Vagina (tissue), 2 donors: ENCODE results near the gene RBM5. TPM values are rescaled to one million over a fixed set of nuclear protein-coding genes. Genes with fewer than 3 reads are reported as not detected.
A peak's percentile ranks its signal among the peaks of the same experiment; 100 is the strongest.

Experiments used
- DNase-seq, 2 donors: peaks; one replicate each; pipeline ENCODE4 v3.0.0-alpha.2; 2017; ENCODE audit errors: extremely low spot score in 2 of 2
- H3K27ac ChIP-seq: fragments of 200-600 bp; sonication (generic); one replicate; pipeline ENCODE4 v1.5.1; 2019
- H3K27me3 ChIP-seq: fragments of 200-600 bp; sonication (generic); one replicate; pipeline ENCODE4 v1.5.1; 2019
- H3K36me3 ChIP-seq, 2 donors: fragments of 200-600 bp; sonication (generic); one replicate each; pipeline ENCODE4 v1.5.1; 2017 to 2019
- H3K4me1 ChIP-seq: fragments of 200-600 bp; sonication (generic); one replicate; pipeline ENCODE4 v1.5.1; 2019
- H3K4me3 ChIP-seq, 2 donors: fragments of 200-600 bp; sonication (generic); 1 replicate in 1 of 2; 2 replicates in 1 of 2; pipeline ENCODE4 v1.5.1; 2016 to 2019
- H3K9me3 ChIP-seq: fragments of 200-600 bp; sonication (generic); one replicate; pipeline ENCODE4 v1.5.1; 2019
- POLR2A ChIP-seq, 2 donors: fragments of 450-650 bp; IDR thresholded peaks; one replicate each; pipeline ENCODE4 v1.6.1; 2017; ENCODE audit warnings: antibody characterized with exemption in 2 of 2, mild to moderate bottlenecking in 2 of 2, moderate library complexity in 2 of 2
- POLR2AphosphoS5 ChIP-seq, 2 donors: sonication (generic); formaldehyde crosslinking; IDR thresholded peaks; one replicate each; pipeline ENCODE4 v1.9.0; 2017; ENCODE audit warnings: antibody characterized with exemption in 2 of 2, mild to moderate bottlenecking in 2 of 2, low read depth in 1 of 2; ENCODE audit not compliant: insufficient read depth in 1 of 2
- intact Hi-C: fragments of 100-400 bp; cut with DNase I; formaldehyde crosslinking; loops from one replicate; pipeline ENCODE4 v1.15.1; 2023
- total RNA-seq: library from RNA; depleted of rRNA; stranded (reverse); fragments of >200 nt; gene quantifications from one replicate; pipeline ENCODE4 v1.2.3, GENCODE V29; 2016
- TF ChIP-seq, protein P1 (sequence below), 3 experiments: fragments of 450-650 bp in 2 of 3; fragments of 200-600 bp in 1 of 3; sonication (generic) in 1 of 3; IDR thresholded peaks; one replicate each; pipeline ENCODE4 v1.5.1; 2017 to 2019; ENCODE audit warnings: antibody characterized with exemption in 3 of 3, mild to moderate bottlenecking in 2 of 3, moderate library complexity in 2 of 3

RBM5 gene
- total RNA-seq, 1 donor from 2014 or later: 271 TPM

DNA sequence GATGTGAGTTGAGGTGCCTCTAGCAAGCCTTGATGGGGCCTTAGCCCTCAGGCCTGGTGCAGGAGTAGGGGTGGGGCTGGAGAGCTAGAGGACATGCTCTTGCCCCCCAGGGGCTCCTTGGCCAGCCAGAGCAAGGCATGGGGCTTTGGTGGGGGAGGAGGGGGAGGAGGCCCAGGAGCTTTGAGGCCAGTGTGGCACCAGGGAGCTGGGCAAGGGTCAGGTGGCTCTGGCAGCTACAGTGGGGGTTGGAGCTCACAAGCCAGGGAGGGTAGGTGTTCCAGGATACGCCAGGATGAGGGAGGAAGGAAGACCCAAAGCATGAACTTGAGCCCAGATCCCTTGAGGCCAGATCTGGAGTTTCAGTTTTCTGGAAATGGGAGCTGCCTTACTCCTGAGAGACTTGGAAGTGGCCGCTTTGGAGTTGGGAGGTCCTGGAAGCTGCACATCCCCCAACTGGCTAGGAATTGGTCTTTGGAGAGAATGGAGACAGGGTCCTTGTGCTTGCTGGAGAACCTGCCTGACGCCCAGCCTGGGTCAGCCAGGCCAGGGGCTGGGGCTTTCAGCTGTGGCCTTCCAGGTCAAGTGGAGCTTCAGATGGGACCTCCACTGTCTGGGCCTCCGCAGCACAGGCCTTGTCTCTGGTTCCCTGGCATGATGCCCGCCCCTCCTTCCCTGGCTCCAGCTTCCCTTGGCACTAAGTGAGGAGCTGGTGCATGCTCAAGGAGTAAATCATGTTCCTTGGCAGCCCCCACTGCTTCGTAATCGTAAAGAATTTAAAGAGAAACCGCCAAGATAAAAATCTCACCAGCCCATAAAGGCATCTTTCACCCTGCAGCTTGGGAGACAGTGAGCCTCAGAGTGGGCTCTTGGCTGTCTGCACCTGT, 75.1 kb downstream of the RBM5 start:
- H3K9me3 ChIP-seq: no peaks in the 10 kb centered on the region
- TF ChIP-seq POLR2A (IDR thresholded peaks at IDR 0.05): no peak
- peak; percentile 26 to 64 for TF ChIP-seq POLR2AphosphoS5 (IDR thresholded peaks at IDR 0.05; ENCODE audit: insufficient read depth in 1 of 2, low read depth in 1 of 2)
- TF ChIP-seq, protein P1, sequence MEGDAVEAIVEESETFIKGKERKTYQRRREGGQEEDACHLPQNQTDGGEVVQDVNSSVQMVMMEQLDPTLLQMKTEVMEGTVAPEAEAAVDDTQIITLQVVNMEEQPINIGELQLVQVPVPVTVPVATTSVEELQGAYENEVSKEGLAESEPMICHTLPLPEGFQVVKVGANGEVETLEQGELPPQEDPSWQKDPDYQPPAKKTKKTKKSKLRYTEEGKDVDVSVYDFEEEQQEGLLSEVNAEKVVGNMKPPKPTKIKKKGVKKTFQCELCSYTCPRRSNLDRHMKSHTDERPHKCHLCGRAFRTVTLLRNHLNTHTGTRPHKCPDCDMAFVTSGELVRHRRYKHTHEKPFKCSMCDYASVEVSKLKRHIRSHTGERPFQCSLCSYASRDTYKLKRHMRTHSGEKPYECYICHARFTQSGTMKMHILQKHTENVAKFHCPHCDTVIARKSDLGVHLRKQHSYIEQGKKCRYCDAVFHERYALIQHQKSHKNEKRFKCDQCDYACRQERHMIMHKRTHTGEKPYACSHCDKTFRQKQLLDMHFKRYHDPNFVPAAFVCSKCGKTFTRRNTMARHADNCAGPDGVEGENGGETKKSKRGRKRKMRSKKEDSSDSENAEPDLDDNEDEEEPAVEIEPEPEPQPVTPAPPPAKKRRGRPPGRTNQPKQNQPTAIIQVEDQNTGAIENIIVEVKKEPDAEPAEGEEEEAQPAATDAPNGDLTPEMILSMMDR (IDR thresholded peaks at IDR 0.05): no peak
- H3K4me3 ChIP-seq: no peak overlapping the region
- no peak for DNase-seq
- peak overlapping the region; percentile 86 for H3K27ac ChIP-seq
- peaks cover 100% of the 10 kb centered on the region for H3K4me1 ChIP-seq
- intact Hi-C loops: no loop called here
- no peaks in the 10 kb centered on the region for H3K36me3 ChIP-seq
- no peaks in the 10 kb centered on the region for H3K27me3 ChIP-seq

DNA sequence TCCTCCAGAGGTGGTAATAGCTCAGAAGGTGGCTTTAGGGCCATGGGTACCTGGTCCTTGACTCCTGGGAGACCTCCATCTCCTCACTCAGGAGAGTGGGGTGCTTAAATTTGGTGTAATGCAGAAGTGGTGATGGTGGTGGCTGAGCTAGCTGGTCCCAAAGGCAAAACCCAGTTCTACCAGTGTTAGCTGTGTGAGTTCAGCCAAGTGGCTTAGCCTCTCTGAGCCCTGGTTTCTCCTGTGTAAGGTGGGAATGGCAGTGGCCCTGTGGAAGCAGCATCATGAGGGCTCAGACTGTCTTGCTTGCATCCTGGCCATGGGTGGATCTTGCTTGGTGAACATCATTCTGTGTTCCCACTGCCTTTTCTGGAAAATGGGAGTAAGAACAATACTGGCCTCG, 75.8 kb downstream of the RBM5 start:
- intact Hi-C loops: no loop called here
- Histone ChIP-seq H3K9me3 (no peaks in the 10 kb centered on the region), H3K4me1 (peaks cover 100% of the 10 kb centered on the region), H3K27ac (peak overlapping the region; percentile 86), H3K4me3 (no peak overlapping the region), H3K27me3 (no peaks in the 10 kb centered on the region), H3K36me3 (no peaks in the 10 kb centered on the region)
- no peak for DNase-seq
- TF ChIP-seq, protein P1 (IDR thresholded peaks at IDR 0.05): no peak
- no peak for TF ChIP-seq POLR2A (IDR thresholded peaks at IDR 0.05)
- no peak for TF ChIP-seq POLR2AphosphoS5 (IDR thresholded peaks at IDR 0.05; ENCODE audit: insufficient read depth in 1 of 2, low read depth in 1 of 2)

DNA sequence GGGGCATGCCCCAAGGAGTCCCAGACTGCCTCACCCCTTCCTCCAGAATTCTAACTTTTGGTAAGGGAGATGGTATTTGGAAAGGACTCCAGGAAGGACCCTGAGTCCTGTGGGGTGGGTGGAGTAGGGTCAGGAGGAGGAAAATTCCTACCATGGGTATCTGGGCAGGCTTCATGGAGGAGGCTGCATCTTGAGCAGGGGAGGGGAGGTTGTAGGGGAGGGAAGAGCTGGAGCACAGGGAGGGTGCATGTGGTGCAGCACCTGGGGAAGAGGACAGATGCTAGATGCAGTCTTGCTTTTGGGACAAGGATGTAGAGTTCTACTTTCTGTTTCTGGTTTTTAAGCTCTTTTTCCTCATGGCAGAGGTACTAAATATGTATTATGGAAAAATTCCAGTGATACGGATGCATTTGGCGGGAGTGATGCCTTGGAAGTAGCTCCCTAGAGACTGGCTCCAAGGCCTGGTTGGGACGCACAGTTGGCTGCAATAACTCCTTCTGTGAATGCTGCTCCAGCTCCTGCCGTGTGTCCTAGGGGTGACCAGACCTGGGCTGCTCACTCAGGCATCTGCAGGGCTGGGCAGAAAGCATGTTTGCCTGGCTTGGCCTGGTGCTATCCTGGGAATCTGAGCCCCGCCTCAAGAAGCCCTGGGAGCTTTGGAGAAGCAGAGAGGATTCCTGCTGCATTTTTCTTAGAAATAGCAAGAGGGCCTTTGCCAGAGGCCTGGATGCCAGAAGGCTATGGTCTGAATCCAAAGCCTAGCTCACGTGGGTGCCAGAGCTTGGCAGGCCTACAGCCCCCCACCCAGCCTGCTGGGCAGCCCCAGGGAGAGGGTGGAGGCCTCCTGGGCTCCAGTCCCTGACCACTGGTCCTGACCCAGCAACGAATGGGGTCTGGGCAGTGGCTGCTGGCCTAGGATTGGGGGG, 76.5 kb downstream of the RBM5 start:
- Histone ChIP-seq H3K4me3 (no peak overlapping the region), H3K4me1 (peaks cover 99% of the 10 kb centered on the region), H3K27ac (peak overlapping the region; percentile 86), H3K27me3 (no peaks in the 10 kb centered on the region), H3K9me3 (no peaks in the 10 kb centered on the region), H3K36me3 (no peaks in the 10 kb centered on the region)
- TF ChIP-seq, protein P1 (IDR thresholded peaks at IDR 0.05): no peak
- TF ChIP-seq POLR2AphosphoS5 (IDR thresholded peaks at IDR 0.05; ENCODE audit: insufficient read depth in 1 of 2, low read depth in 1 of 2) (no peak), POLR2A (IDR thresholded peaks at IDR 0.05) (no peak)
- intact Hi-C loops: no loop called here
- no peak for DNase-seq

DNA sequence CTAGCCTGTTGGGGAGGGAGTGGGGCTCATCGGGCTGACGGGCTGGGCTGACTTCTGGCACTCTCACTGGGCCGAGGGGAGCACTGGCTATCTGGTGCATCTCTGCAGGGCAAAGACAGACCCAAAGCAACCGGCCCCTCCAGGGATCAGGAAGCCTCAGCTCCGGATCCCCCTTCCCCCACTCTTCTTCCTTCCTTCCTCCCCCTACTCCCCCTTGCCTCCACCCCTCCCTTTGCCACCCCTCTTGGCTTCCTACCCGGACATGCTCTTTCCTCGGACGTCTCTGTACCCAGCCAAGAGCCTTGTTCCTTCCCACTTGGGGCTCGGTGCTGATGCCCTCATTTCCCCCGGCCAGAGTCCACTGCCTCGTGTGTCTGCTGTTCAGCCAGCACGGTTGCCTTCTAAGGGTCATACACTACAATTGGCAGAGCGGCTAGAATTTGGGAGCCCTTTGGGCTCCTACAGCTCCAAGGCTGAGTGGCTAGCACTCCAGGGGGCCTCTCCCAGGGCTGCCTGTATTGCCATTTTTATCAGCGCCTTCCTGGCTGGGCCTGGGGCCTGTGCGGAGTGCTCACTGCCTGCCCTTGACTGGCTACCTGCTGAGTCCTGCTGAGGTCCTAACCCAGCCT, 77.3 kb downstream of the RBM5 start:
- no peaks in the 10 kb centered on the region for H3K27me3 ChIP-seq
- no peaks in the 10 kb centered on the region for H3K9me3 ChIP-seq
- peaks cover 99% of the 10 kb centered on the region for H3K4me1 ChIP-seq
- intact Hi-C loops: no loop called here
- no peak for DNase-seq
- peak overlapping the region; percentile 86 for H3K27ac ChIP-seq
- H3K4me3 ChIP-seq: no peak overlapping the region
- H3K36me3 ChIP-seq: no peaks in the 10 kb centered on the region
- TF ChIP-seq, protein P1 (IDR thresholded peaks at IDR 0.05): no peak
- peak in 1 of 2 donors; percentile 9 for TF ChIP-seq POLR2AphosphoS5 (IDR thresholded peaks at IDR 0.05; ENCODE audit: insufficient read depth in 1 of 2, low read depth in 1 of 2)
